ENCODE results near the gene ADGRL3. TPM values are rescaled to one million over a fixed set of nuclear protein-coding genes. Genes with fewer than 3 reads are reported as not detected.
A peak's percentile ranks its signal among the peaks of the same experiment; 100 is the strongest.
"Not testable (repeated sequence)": the region's sequence is repeated elsewhere in the genome, so short reads cannot be mapped to it uniquely, and the experiment has no call there.

ADGRL3 gene
- total RNA-seq, 2 donors from 2014 or later: 48.0 to 54.3 TPM

DNA sequence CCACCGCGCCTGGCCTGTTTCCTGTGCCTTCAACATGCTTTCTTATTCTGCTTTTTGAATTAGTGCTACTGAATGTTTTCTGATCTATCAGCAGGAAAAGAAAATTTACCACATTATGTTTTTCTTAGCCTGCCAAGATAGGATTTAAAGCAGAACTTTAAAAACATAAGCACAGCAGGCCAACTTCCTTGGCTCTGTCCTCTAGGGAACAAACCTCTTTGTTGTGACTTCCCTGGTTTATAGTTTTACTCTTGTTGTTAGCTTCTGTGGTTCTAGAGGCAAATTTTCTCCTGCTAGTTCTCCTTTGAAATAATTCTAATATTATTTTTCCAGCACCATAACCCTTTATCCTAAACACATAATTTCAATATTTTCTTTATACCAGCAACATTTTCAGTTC, 605.1 kb downstream of the ADGRL3 start:
- intact Hi-C loops (cut with DNase I): no loop called here
- no peak for DNase-seq (ENCODE audit: low spot score)

DNA sequence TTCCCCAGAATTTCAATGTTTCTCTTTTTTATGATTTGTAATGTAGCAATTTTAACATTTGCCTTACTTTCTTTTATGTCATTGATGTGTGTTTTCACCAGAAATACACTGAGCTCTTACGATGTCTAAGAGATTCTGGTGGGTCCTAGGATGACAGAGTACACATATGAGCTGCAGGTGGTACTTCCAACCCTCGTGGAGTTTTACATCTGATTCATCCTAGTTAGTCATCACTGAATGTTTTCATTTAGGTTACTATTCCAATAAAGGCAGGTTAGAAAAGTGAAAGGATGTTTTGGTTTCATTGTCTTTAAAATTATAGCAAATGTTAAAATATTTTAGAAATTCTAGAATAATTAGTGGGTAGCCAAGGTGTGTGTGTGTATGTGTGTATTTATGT, 605.9 kb downstream of the ADGRL3 start:
- DNase-seq (ENCODE audit: low spot score): no peak
- intact Hi-C loops (cut with DNase I): no loop called here

DNA sequence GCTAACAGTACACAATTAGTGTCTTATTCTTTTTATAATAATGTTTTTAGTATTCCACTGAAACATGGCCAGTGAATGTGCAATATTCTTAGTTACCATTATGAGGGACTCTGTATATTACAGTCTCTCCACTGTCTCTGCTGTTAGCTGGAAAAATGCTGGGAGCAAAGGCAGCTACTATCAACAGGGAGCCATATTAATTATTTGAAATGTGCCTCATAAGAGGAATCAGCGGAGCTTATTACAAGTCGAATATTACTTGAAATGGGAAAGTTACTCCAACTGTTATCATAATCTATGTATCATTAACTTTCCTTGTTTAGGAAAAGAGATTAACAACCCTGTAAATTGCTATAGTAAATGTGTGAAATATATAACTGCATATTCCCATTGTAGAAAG, 612.0 kb downstream of the ADGRL3 start:
- DNase-seq (ENCODE audit: low spot score): no peak
- intact Hi-C loops (cut with DNase I): no loop called here

- intact Hi-C loops (cut with DNase I): no loop called here
These were observed 616.9 kb downstream of the ADGRL3 start for GRCh38 chr4:61817071-61817470.

GRCh38 chr4:61820136-61820535, 620.0 kb downstream of the ADGRL3 start:
- no peak for DNase-seq (ENCODE audit: low spot score)
- intact Hi-C loops (cut with DNase I): no loop called here

More at GRCh38 chr4:61817071-61817470, 616.9 kb downstream of the ADGRL3 start:
- DNase-seq (ENCODE audit: low spot score): peak; percentile 58

- DNase-seq (ENCODE audit: low spot score): no peak
- intact Hi-C loops (cut with DNase I): no loop called here
These were observed 624.3 kb downstream of the ADGRL3 start for GRCh38 chr4:61824454-61824853.

DNA sequence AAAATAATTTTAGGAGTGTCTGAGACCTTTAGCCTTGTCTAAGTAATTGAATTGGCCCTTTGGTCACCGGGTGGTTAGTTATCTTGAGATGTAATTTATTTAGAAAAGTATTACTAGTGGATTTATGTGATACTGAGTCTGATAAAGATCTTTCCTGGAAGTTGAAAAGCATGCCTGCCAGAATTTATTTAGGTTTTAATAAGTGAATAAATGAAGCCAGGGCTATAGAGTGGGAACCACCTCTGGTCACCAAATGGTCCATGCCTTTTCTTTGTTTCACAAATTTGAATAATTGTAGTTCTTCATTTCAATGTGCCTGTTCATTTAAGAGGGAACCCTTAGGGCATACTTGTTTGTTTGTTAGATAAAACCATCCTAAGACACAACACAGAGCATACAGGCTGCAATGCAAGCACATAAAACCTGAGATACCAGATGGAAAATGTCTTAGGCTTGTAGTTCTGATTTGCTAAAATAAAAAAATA, 627.8 kb downstream of the ADGRL3 start:
- intact Hi-C loops (cut with DNase I): no loop called here
- DNase-seq (ENCODE audit: low spot score): no peak

GRCh38 chr4:61828960-61829359, 628.8 kb downstream of the ADGRL3 start:
- no peak for DNase-seq (ENCODE audit: low spot score)
- intact Hi-C loops (cut with DNase I): no loop called here

DNA sequence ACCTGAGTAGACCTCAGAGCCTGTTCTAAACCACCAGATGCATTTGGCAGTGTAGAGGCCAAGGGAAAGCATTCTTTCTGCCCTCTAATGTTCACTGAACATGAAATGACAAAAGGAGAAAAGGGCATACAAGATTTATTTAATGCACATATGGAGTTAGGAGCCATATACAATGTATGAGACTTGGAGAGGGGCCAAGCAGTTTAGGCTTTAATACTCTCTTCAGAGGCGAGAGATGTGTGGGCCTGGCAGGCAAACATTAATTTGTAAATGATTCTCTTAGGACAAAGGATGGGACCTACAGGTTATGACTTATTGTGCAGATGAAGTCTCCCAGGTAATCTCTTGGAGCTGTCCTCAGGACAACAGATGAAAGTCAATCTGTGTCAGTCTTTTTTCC, 631.9 kb downstream of the ADGRL3 start:
- intact Hi-C loops (cut with DNase I): no loop called here
- no peak for DNase-seq (ENCODE audit: low spot score)

- intact Hi-C loops (cut with DNase I): loop anchor here in 1 of 2 donors (2.0 kb wide), 1 partner anchor 59 kb away; no protein-coding TSS in a partner anchor
- DNase-seq (ENCODE audit: low spot score): no peak
These were observed 637.3 kb downstream of the ADGRL3 start for GRCh38 chr4:61837395-61837794.

GRCh38 chr4:61838072-61838471, 637.9 kb downstream of the ADGRL3 start:
- intact Hi-C loops (cut with DNase I): no loop called here
- no peak for DNase-seq (ENCODE audit: low spot score)

DNA sequence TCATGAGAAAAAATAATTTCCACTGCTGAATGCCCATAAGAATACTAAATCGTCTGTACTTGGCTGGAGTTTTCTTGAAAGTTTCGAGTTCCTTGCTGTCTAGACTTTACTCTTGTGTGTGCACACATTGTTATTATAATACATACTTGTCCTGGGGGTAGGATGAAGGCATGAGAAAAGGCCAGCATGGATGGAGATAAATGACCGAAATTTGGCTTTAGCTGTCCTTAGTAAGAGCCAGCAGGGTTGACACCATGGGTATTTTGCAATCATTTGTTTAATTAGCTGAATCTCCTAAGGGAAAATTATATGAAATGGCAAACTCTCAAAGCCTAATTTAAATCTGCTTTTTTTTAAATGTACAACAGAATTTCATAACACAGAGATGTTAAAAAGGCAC, 641.6 kb downstream of the ADGRL3 start:
- intact Hi-C loops (cut with DNase I): no loop called here
- no peak for DNase-seq (ENCODE audit: low spot score)

- DNase-seq (ENCODE audit: low spot score): no peak
- intact Hi-C loops (cut with DNase I): no loop called here
These were observed 651.0 kb downstream of the ADGRL3 start for GRCh38 chr4:61851126-61851525.

- intact Hi-C loops (cut with DNase I): not testable (repeated sequence)
These were observed 652.0 kb downstream of the ADGRL3 start for GRCh38 chr4:61852105-61852504.

DNA sequence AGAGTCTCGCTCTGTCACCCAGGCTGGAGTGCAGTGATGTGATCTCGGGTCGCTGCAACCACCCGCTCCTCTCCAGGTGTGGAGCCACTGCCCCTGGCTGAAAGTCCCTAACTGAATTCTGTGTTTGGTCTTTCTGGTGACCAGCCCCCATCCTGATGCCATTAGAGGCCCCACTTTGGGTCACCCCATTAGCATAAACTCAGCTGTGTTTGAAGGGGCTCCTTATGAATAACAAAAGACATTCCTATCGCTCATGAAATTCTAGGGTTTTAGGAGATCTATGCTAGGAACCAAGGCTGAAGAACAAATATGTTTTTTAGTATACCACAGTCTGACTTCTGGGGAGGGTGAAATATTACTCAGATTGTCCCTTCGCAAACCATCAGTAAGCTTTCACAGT, 652.9 kb downstream of the ADGRL3 start:
- intact Hi-C loops (cut with DNase I): no loop called here
- DNase-seq (ENCODE audit: low spot score): no peak

More at GRCh38 chr4:61852105-61852504, 652.0 kb downstream of the ADGRL3 start:
- DNase-seq (ENCODE audit: low spot score): not testable (repeated sequence)

DNA sequence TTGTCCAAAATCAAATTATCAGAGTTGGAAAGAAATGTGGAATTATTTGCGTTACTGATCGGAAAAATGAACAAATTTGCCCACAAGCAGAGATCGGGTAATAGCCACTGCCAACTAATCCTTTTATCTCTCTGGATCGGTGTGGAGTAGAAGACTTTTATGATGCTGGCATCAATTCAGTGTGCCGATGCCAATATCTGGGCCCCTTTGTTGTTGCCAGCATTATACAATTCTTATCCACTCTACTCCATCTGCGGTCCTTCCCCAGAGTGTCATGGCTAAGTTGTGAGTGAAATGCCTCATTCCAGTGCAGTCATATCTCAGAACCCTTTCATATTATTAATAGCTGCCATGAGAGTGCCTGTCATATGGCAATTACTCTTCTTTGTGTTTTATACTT, 660.2 kb downstream of the ADGRL3 start:
- DNase-seq (ENCODE audit: low spot score): no peak
- intact Hi-C loops (cut with DNase I): no loop called here

- intact Hi-C loops (cut with DNase I): no loop called here
These were observed 664.2 kb downstream of the ADGRL3 start for GRCh38 chr4:61864286-61864685.

DNA sequence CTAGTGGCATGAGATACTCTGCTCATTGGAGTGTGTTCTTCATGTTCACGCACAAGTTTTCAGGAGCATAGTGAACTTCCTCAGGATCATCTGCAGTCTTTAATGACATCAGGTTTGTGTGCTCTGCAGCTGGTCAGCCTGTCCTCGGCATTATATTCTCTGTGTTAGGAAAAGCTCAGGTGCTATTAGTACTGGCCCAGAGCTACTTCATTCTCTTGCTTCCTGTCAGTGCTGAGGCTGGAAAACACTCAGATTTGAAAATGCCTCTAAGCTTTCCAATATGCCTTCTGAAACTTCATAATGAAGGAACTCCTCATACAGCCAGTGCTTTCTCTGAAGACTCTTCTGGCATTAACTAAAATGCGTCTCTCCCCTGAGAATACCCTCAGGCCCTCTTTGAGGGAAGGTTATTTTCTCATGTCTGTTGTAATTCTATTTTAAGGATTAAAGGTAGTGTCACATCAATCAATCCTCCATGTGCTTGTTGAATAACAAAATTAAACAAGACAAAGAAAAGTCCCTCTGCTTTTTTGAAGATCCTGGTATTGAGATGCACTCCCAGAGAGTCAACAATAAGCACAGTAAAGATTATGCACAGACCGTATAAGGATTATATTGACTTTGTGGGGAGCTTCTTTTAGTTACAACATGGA, 666.4 kb downstream of the ADGRL3 start:
- DNase-seq (ENCODE audit: low spot score): no peak
- intact Hi-C loops (cut with DNase I): no loop called here

More at GRCh38 chr4:61864286-61864685, 664.2 kb downstream of the ADGRL3 start:
- DNase-seq (ENCODE audit: low spot score): no peak

DNA sequence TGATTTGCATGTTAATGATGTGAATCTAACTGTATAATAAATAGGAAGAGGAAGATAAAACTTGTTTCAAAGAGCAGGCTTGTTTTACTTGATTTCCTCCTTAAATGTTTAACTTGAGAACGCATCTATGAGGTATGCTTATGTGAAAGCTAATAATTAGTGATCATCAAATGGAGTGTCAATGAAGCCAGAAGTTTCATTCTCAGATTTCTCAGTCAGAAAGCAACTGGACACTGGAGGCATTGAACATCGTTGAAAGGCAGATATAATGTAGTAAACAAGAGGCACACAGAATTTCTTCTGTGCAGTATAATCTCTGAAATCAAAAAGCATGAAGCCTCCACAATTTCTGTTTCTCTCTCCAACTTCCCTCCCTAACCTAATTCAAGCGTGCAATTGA, 672.9 kb downstream of the ADGRL3 start:
- no peak for DNase-seq (ENCODE audit: low spot score)
- intact Hi-C loops (cut with DNase I): no loop called here

DNA sequence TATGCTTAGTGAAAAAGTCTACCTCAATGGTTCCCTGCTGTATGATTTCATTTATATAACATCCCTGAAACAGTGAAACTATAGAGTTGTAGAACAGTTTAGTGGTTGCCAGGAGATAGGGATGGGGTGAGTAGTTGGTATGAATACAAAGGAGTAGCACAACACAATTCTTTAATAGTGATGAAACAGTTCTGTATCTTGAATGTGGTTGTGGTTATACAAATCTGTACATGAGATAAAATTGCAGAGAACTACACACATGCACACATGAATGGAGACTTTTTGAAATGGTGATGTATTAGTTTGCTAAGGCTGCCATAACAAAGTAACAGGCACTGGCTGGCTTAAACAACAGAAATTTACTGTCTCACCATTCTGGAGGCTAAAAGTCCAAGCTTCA, 677.1 kb downstream of the ADGRL3 start:
- intact Hi-C loops (cut with DNase I): no loop called here
- no peak for DNase-seq (ENCODE audit: low spot score)

DNA sequence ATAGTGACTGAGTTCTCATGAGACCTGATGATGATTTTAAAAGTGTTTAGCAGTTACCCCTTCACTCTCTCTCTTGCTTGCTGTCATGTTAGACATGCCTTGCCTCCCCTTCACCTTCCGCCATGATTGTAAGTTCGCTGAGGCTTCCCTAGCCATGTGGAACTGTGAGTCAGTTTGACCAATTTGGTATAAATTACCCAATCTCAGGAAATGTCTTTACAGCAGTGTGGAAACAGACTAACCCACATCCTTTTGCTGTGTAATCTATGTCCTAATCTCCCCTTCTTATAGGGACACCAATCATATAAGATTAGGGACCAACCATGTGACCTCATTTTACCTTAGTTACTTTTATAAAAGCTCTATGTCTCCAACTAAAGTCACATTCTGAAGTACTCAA, 677.8 kb downstream of the ADGRL3 start:
- intact Hi-C loops (cut with DNase I): no loop called here
- DNase-seq (ENCODE audit: low spot score): no peak
